Right lung (tissue), 5 donors: ENCODE measurements around the gene ATAD3B. TPM values are rescaled to one million over a fixed set of nuclear protein-coding genes. Genes with fewer than 3 reads are reported as not detected.
A peak's percentile ranks its signal among the peaks of the same experiment; 100 is the strongest.
"Not testable (repeated sequence)": the region's sequence is repeated elsewhere in the genome, so short reads cannot be mapped to it uniquely, and the experiment has no call there.

Experiments used
- DNase-seq, 2 donors: peaks; one replicate each; pipeline ENCODE4 v3.0.0-alpha.2; 2013
- polyA plus RNA-seq, 5 donors: library from polyadenylated mRNA; unstranded; fragments of 120-200 nt; gene quantifications; one replicate each; pipeline versions ENCODE4 v1.2.1 to v1.2.3, GENCODE V29; 2013; ENCODE audit warnings: inconsistent platforms in 1 of 5, low replicate concordance in 1 of 5; ENCODE audit not compliant: insufficient read length in 5 of 5, insufficient read depth in 1 of 5

Gene ATAD3B
- polyA plus RNA-seq, 5 donors = 13.1 to 23.5 (median 14.8) TPM

GRCh38 chr1:1533176-1533893 lies 61.8 kb downstream of the ATAD3B start:
- DNase-seq = not testable (repeated sequence)

GRCh38 chr1:1533894-1534291 lies 62.3 kb downstream of the ATAD3B start:
- not testable (repeated sequence) for DNase-seq

DNA sequence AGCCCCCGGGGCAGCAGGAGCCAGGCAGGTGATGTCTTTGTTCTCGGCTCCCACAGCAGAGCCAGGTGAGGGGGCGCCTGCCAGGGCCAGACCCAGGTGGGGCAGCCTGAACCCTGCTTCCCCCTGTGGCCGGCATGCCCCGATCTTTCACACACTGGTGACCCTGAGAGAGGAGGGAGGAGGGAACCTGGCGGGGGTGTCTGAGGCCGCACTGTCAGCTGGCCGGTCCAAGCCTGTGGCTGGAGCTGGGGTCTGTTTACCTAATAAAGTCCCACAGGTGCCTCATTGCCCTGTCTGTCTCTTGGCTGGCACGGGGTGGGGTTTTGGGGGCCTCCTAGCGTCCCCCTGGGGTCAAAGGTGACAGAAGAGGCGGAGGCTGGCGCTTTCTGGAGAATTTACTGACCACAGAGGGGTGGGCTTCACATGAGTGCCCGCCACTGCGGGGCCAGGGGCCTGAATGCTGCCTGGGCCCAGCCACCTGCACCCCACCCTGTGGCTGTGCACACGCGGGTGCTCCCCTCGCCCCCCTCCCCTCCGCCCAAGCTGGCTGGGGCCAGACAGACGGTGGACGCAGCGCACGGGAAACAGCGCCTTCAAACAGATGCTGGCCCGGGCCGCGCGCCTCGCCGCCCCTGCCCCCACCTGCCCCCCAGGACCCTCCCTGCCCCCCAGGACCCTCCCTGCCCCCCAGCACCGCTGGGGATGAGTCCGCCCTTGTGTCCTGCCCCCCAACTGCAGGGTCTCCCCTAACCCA lies 63.0 kb downstream of the ATAD3B start:
- DNase-seq = no peak

- DNase-seq = no peak
Measured at GRCh38 chr1:1535201-1536018, 63.8 kb downstream of the ATAD3B start.

DNA sequence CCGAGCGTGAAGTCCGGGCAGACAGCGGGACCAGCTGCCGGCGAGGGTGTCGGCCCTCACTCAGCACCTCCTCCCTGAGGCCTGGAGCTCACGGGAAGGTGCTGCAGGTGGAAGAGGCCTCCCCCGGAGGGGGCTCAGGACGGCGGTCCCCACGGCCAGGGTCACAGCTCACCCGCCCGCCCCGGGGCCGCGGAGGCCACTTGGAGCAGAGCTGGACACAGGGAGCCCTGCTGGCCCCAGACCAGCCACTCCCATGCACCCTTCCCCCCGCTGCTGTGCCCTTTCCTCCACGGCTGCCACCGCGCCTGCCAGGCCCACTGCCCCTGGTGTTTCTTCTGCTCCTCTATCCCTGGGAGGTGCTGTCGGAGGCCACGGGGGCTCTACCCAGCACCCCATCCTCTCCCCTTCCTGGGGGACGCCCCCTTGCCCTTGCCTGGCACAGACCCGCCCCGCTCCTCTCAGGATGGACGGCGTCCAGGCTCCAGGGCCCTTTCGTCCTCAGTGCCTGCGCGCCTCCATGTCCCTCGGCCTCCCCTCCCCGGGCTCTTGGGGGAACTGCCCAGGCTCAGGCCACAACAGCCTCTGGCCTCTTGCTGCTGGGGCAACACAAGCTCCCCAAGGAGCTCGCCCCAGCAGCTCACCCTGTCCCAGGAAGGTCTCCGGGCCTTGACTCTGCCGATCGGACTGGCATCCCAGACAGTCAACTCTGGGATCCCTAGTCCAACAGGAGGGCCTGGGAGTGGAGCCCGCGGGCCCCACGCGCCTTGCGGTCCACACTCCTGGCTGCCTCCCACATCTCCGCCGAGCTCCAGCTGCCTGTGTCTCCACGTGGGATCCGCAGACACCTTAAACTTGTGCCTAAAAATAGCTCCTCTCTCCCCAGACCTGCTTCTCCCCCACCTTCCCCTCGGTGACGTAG lies 64.7 kb downstream of the ATAD3B start:
- DNase-seq = no peak

DNA sequence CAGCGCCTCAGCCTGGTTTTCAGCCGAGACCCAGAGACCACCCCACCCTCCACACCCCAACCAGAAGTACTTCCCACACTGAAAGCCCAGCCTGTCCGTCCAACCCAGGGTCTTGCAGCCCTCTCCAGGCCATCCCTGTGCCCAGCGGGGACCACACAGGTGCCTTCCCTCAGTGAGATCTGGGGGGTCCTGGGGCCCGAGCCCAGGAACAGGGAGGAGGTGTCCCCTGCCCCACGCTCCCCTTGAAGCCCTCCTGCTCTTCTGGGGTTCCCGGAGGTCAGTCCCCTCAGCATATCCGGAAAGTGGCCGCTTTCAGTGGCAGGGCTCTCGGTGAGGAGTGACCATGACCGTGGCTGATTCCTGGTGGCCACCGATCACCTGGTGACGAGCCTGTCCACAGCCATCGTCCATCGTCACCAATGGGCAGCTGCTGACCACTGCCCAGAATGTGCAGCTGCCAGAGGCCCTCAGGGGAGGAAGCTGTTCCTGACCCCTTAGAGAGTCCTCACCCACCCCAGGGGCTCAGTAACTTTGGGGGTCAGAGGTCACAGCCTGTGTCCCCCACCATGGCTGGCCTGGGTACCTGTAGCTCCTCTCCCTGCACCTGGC lies 65.5 kb downstream of the ATAD3B start:
- no peak for DNase-seq

- no peak for DNase-seq
Measured at GRCh38 chr1:1537626-1538250, 66.2 kb downstream of the ATAD3B start.

DNA sequence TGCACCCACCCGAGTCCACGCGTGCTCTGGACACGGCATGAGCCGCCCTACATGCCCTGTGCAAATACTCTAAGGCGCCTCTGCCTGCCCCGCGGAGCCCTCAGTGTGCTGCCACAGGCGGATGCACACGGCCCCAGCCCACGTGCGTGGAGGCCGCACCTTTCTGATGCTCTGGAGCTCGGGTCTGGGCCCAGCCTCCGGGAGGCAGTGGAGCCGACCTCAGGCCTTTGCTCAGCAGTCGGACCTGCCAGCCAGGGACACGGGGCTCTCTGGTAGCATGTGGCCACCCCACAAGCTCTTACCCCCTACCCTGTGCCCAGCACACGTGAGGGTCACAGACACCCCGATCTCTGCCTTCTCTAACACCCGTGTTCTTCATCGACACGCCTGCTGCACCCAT lies 66.8 kb downstream of the ATAD3B start:
- DNase-seq = no peak

- DNase-seq = no peak
Measured at GRCh38 chr1:1538989-1539309, 67.4 kb downstream of the ATAD3B start.

- peak; percentile 21 to 22 for DNase-seq
Measured at GRCh38 chr1:1539310-1540089, 67.9 kb downstream of the ATAD3B start.

DNA sequence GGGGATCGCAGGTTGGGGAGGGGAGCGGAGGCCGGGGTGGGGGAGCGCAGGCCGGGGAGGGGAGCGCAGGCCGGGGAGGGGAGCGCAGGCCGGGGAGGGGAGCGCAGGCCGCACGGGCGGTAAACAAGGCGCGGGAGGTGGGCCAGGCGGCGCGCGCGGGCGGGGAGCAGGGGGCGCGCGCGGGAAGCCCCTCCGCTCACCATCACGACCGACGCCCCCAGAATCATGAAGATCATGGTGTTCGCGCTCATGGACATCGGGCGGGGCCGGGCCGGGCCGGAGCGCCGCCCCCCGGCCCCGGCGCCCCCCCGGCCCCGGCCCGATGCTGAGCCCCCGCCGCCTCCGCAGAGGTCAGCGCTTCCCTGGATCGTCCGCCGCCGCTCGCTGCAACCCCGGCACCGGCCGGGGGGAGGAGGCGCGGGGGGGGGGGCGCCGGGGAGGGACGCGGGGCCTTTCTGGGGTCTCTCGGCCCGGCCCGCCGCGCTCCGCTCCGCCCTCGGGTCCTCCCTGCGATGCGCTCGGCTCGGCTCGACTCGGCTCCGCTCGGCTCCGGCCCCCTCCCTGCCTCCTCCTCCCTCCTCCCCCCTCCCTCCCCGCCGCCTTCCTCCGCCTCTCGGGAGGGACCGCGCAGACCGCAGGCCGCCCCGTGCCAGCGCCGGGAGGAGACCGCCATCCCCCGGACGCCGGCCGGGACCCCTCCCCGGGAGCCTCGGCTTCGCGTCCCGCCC lies 68.7 kb downstream of the ATAD3B start, which contains the start of gene TMEM240:
Gene TMEM240, minus strand, starts transcription at position 535 of the 728 bp plus-strand sequence. Its CDS starts 278 bp downstream, at position 257.
- peak; percentile 59 to 75 for DNase-seq

GRCh38 chr1:1540818-1541628 lies 69.5 kb downstream of the ATAD3B start:
- no peak for DNase-seq

- DNase-seq = no peak
Measured at GRCh38 chr1:1541956-1542765, 70.6 kb downstream of the ATAD3B start.

DNA sequence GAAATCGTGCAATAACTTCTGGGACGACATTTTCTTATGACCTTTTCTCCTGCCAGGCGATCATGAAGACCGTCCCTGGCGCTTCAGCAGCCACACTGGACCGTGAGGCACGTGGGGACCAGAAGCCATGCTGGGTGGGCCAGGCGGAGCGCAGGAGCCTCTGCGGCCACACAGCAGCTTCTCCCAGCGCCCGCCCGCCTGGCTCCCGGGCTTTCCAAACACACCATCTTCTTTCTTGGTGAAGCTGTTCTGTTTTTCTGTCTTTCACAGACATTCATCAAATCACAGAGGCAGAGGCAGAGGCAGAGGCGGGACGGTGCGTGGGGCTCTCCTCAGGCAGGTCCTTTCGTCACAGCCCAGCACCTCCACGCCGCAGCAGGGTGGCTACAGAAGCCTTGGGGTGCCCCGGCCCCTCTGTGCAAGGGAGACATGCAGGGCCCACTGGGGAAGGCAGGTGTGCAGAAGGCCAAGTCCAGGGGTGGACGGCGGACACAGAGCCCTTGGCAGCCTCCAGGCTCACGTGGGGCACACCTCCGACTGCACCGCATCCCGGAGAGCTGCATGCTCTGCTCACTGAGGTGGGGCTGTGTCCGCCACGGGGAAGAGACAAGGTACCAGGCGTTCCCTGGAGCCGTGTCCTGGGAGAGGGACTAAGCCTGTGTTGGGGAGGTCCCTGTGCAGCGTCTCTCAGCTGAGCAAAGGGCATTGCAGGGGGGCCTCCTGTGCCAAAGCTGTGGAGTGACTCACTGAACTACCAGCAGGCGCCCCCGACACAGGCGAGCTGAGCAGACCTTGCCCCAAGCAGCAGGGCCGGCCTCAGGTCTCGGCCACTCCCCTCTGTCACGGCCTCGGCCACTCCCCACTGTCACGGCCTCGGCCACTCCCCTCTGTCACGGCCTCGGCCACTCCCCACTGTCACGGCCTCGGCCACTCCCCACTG lies 71.5 kb downstream of the ATAD3B start:
- DNase-seq = no peak

- DNase-seq = no peak
Measured at GRCh38 chr1:1543706-1544099, 72.1 kb downstream of the ATAD3B start.

DNA sequence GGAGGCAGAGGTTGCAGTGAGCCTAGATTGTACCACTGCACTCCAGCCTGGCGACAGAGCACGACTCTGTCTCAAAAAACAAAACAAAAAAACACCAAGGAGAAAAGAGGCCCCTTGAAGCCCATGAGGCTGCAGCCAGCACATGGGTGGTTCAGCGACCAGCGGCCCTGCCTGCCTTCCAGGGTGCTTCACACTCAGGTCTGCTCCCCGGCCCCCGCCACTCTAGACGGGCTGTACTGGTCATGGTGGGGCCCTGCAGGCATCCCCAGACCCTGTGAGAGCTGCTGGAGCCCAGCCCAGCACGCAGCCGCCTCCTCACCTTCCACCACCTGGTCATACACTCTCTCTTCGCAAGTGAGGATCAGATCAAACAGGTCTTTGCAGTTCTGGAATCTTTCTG lies 73.0 kb downstream of the ATAD3B start:
- DNase-seq = no peak
